Measurements from ENCODE around the gene MYO3B. TPM values are rescaled to one million over a fixed set of nuclear protein-coding genes. Genes with fewer than 3 reads are reported as not detected.

The MYO3B gene
- polyA plus RNA-seq, 1 of the 3 experiments (the other 2 are of a cell fraction): not detected

DNA sequence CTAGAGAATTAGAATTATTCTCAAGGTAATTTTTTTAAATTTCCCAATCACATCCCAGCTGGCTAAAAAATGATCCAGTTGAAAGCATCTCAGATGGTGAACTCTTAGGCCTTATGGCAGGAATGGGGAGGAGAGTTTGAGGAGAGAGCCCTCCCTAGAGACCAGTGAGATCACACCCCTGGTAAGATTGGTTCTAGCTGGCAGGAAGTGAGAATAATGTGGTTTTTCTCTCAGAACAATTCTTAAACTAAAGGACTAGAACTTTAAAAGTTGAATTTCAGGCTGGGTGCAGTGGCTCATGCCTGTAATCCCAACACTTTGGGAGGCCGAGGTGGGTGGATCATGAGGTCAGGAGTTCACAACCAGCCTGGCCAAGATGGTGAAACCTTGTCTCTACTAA is 120.2 kb downstream of the MYO3B start:
- Histone ChIP-seq H3K27ac (ENCODE audit: low read depth in 2 of 2, low read length in 1 of 2) (no peak overlapping the region), H3K36me3 (replicated peaks in 1 of 2; ENCODE audit: control insufficient read depth in 1 of 2, insufficient read depth in 2 of 2, low read length in 1 of 2) (no peaks in the 10 kb centered on the region), H3K4me2 (no peak overlapping the region), H4K20me1 (ENCODE audit: insufficient read depth) (no peaks in the 10 kb centered on the region), H3K4me1 (ENCODE audit: control insufficient read depth in 1 of 2, insufficient read depth in 2 of 2, low read depth in 1 of 2, low read length in 1 of 2) (no peaks in the 10 kb centered on the region), H3F3A (replicated peaks; ENCODE audit: insufficient read depth) (no peaks in the 10 kb centered on the region), H3K9me2 (no peaks in the 10 kb centered on the region), H2AFZ (ENCODE audit: low read depth) (no peak overlapping the region), H3K9me3 (no peaks in the 10 kb centered on the region), H3K4me3 (ENCODE audit: low read depth in 2 of 2, low read length in 1 of 2) (no peak overlapping the region), H3K27me3 (ENCODE audit: insufficient read depth) (no peaks in the 10 kb centered on the region), H3K9ac (no peak overlapping the region), H3K79me2 (ENCODE audit: insufficient read depth) (no peaks in the 10 kb centered on the region)
- 57% methylated on average over 1 of the region's 1 CpG for WGBS (ENCODE audit: low lambda C conversion rate)
- TF ChIP-seq GATA2 (CRISPR knock-in tag; IDR thresholded peaks at IDR 0.05) (no peak), TEAD4 (IDR thresholded peaks at IDR 0.05; ENCODE audit: borderline replicate concordance, insufficient read depth) (no peak), RFX5 (IDR thresholded peaks at IDR 0.05; ENCODE audit: low read length) (no peak), NRF1 (IDR thresholded peaks at IDR 0.05; ENCODE audit: low read depth, low read length) (no peak), RXRA (IDR thresholded peaks at IDR 0.05; ENCODE audit: borderline replicate concordance, low read depth) (no peak), FOXM1 (IDR thresholded peaks at IDR 0.05; ENCODE audit: low read depth) (no peak), EZH2phosphoT487 (IDR thresholded peaks at IDR 0.05; ENCODE audit: borderline replicate concordance, low read depth) (no peak), FOSL2 (IDR thresholded peaks at IDR 0.05; ENCODE audit: borderline replicate concordance, low read depth) (no peak), SIN3A (IDR thresholded peaks at IDR 0.05; ENCODE audit: borderline replicate concordance, low read depth, low read length) (no peak), NFIC (IDR thresholded peaks at IDR 0.05; ENCODE audit: borderline replicate concordance) (no peak)
- TF ChIP-seq, protein P1, sequence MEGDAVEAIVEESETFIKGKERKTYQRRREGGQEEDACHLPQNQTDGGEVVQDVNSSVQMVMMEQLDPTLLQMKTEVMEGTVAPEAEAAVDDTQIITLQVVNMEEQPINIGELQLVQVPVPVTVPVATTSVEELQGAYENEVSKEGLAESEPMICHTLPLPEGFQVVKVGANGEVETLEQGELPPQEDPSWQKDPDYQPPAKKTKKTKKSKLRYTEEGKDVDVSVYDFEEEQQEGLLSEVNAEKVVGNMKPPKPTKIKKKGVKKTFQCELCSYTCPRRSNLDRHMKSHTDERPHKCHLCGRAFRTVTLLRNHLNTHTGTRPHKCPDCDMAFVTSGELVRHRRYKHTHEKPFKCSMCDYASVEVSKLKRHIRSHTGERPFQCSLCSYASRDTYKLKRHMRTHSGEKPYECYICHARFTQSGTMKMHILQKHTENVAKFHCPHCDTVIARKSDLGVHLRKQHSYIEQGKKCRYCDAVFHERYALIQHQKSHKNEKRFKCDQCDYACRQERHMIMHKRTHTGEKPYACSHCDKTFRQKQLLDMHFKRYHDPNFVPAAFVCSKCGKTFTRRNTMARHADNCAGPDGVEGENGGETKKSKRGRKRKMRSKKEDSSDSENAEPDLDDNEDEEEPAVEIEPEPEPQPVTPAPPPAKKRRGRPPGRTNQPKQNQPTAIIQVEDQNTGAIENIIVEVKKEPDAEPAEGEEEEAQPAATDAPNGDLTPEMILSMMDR (IDR thresholded peaks at IDR 0.05): no peak
- TF ChIP-seq, protein P2, sequence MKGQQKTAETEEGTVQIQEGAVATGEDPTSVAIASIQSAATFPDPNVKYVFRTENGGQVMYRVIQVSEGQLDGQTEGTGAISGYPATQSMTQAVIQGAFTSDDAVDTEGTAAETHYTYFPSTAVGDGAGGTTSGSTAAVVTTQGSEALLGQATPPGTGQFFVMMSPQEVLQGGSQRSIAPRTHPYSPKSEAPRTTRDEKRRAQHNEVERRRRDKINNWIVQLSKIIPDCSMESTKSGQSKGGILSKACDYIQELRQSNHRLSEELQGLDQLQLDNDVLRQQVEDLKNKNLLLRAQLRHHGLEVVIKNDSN (IDR thresholded peaks at IDR 0.05; ENCODE audit: borderline replicate concordance, low read depth): no peak
- TF ChIP-seq, protein P3, sequence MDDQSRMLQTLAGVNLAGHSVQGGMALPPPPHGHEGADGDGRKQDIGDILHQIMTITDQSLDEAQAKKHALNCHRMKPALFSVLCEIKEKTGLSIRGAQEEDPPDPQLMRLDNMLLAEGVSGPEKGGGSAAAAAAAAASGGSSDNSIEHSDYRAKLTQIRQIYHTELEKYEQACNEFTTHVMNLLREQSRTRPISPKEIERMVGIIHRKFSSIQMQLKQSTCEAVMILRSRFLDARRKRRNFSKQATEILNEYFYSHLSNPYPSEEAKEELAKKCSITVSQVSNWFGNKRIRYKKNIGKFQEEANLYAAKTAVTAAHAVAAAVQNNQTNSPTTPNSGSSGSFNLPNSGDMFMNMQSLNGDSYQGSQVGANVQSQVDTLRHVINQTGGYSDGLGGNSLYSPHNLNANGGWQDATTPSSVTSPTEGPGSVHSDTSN (IDR thresholded peaks at IDR 0.05): no peak
- TF ChIP-seq, protein P4, sequence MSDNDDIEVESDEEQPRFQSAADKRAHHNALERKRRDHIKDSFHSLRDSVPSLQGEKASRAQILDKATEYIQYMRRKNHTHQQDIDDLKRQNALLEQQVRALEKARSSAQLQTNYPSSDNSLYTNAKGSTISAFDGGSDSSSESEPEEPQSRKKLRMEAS (IDR thresholded peaks at IDR 0.05; ENCODE audit: low read depth): no peak
- POLR2A ChIA-PET: no interaction called here
- CTCF ChIA-PET: interaction anchor here (1.1 to 2.3 kb wide), 2 partner anchors 26 to 62 kb away, joined by 3 to 9 read pairs; no protein-coding TSS in a partner anchor
- DNase-seq: no peak

All from SK-N-SH (cell line).